Gastroesophageal sphincter (tissue), 4 donors: Measurements from ENCODE around the gene LRP1B. TPM values are rescaled to one million over a fixed set of nuclear protein-coding genes. Genes with fewer than 3 reads are reported as not detected.

Experiments used
- ATAC-seq: fragments of 150-250 bp; one replicate; pipeline ENCODE4 v1.9.1; 2016; ENCODE audit warnings: mild to moderate bottlenecking, moderate library complexity
- H3K27ac ChIP-seq, 4 donors: fragments of 200-600 bp; sonication (generic) in 3 of 4; 1 replicate in 3 of 4; 2 replicates in 1 of 4; pipeline ENCODE4 v1.5.1; 2016 to 2019
- H3K27me3 ChIP-seq: fragments of 200-600 bp; sonication (generic); one replicate; pipeline ENCODE4 v1.5.1; 2019
- H3K36me3 ChIP-seq, 2 donors: fragments of 200-600 bp; sonication (generic); one replicate each; pipeline ENCODE4 v1.5.1; 2019; ENCODE audit warnings: control low read depth in 1 of 2
- H3K4me1 ChIP-seq, 3 donors: fragments of 200-600 bp; sonication (generic); 1 replicate in 2 of 3; 2 replicates in 1 of 3; pipeline ENCODE4 v1.5.1; 2016 to 2019; ENCODE audit warnings: control low read depth in 2 of 3
- H3K4me3 ChIP-seq, 2 donors: fragments of 200-600 bp; sonication (generic); one replicate each; pipeline ENCODE4 v1.5.1; 2019; ENCODE audit warnings: mild to moderate bottlenecking in 1 of 2, moderate library complexity in 1 of 2
- H3K9me3 ChIP-seq, 3 donors: fragments of 200-600 bp; sonication (generic); one replicate each; pipeline ENCODE4 v1.5.1; 2017 to 2019; ENCODE audit warnings: control low read depth in 2 of 3
- EP300 ChIP-seq: sonication (generic); formaldehyde crosslinking; IDR thresholded peaks from one replicate; pipeline ENCODE4 v1.6.1; 2017; ENCODE audit warnings: antibody characterized with exemption, mild to moderate bottlenecking
- POLR2A ChIP-seq, 2 donors: fragments of 450-650 bp; IDR thresholded peaks; one replicate each; pipeline ENCODE4 v1.6.1; 2017; ENCODE audit warnings: antibody characterized with exemption in 2 of 2, mild to moderate bottlenecking in 2 of 2, moderate library complexity in 1 of 2
- POLR2AphosphoS5 ChIP-seq: sonication (generic); formaldehyde crosslinking; IDR thresholded peaks from one replicate; pipeline ENCODE4 v1.6.1; 2017; ENCODE audit warnings: antibody characterized with exemption
- WGBS, 2 donors: methylation state at CpG; one replicate each; pipeline ENCODE4 v1.1.5; 2018; ENCODE audit warnings: low coverage in 1 of 2; 5-methylcytosine and 5-hydroxymethylcytosine counted together
- total RNA-seq, 4 donors: library from RNA; depleted of rRNA; stranded (reverse); fragments of >200 nt; gene quantifications; one replicate each; pipeline ENCODE4 v1.1.0, GENCODE V29; 2016
- TF ChIP-seq, protein P1 (sequence below), 4 experiments: fragments of 200-600 bp in 2 of 4; fragments of 450-650 bp in 2 of 4; sonication (generic) in 1 of 4; IDR thresholded peaks; one replicate each; pipeline ENCODE4 v1.5.1; 2017 to 2019; ENCODE audit warnings: antibody characterized with exemption in 4 of 4, mild to moderate bottlenecking in 2 of 4, moderate library complexity in 2 of 4

The LRP1B gene
- total RNA-seq, 4 donors from 2014 or later: 0.27 to 20.7 (median 3.2) TPM

DNA sequence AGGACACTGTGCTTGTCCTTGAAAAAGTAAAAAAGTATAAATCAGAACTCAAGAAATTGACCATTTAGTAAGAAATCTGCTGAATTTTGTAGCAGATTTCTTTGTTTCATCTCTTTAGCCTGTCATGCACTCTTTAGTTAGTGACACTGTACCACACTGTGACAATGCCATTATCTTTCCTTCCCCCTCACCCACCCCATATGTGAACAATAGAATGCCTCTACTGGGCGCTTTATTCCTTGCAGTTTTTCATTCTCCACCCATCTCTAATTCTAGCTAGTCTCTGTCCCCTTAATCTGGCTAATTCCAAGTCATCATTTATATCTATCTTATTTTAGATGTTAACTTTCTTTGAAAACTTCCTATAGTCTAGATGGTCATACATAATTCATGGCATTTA lies 241.0 kb downstream of the LRP1B start:
- 60 to 88% methylated on average over 1 of the region's 1 CpG for WGBS, 2 donors
- H3K4me3 ChIP-seq: no peak overlapping the region
- no peaks in the 10 kb centered on the region for H3K27me3 ChIP-seq
- no peaks in the 10 kb centered on the region for H3K36me3 ChIP-seq
- H3K9me3 ChIP-seq: no peaks in the 10 kb centered on the region
- TF ChIP-seq, protein P1, sequence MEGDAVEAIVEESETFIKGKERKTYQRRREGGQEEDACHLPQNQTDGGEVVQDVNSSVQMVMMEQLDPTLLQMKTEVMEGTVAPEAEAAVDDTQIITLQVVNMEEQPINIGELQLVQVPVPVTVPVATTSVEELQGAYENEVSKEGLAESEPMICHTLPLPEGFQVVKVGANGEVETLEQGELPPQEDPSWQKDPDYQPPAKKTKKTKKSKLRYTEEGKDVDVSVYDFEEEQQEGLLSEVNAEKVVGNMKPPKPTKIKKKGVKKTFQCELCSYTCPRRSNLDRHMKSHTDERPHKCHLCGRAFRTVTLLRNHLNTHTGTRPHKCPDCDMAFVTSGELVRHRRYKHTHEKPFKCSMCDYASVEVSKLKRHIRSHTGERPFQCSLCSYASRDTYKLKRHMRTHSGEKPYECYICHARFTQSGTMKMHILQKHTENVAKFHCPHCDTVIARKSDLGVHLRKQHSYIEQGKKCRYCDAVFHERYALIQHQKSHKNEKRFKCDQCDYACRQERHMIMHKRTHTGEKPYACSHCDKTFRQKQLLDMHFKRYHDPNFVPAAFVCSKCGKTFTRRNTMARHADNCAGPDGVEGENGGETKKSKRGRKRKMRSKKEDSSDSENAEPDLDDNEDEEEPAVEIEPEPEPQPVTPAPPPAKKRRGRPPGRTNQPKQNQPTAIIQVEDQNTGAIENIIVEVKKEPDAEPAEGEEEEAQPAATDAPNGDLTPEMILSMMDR (IDR thresholded peaks at IDR 0.05): no peak
- TF ChIP-seq EP300 (no peak), POLR2AphosphoS5 (no peak), POLR2A (IDR thresholded peaks at IDR 0.05) (no peak)
- no peaks in the 10 kb centered on the region for H3K4me1 ChIP-seq
- no peak for ATAC-seq
- H3K27ac ChIP-seq: no peak overlapping the region

DNA sequence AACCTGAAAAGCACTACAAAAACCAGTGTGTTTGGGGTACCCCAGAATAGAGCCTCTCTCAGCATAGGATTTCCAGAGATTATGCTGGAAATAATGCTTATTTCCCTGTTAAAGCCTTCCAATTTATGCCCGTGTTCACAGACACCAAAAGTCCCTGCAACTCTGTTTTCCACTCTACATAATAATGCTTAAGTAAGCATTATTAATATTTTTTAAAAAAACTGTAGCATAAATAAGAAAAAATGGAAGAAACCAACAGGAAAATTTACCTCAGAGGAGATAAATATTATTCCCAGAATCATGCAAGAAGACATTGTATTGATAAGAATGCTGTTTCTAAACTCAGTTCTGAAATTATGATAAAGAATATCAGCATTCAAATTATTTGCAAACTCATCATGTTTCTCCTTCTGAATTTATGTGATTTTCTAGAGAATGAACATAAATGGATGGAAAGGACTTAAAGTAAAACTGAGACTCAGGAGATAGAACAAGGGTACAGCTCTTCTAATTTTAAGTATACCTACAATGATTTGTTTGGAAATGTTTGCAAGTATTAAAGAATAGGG lies 241.7 kb downstream of the LRP1B start:
- no peak for ATAC-seq
- TF ChIP-seq EP300: no peak
- TF ChIP-seq, protein P1 (IDR thresholded peaks at IDR 0.05): no peak
- TF ChIP-seq POLR2AphosphoS5: no peak
- TF ChIP-seq POLR2A (IDR thresholded peaks at IDR 0.05): no peak
- Histone ChIP-seq H3K36me3 (no peaks in the 10 kb centered on the region), H3K4me1 (no peaks in the 10 kb centered on the region), H3K27me3 (no peaks in the 10 kb centered on the region), H3K9me3 (no peaks in the 10 kb centered on the region), H3K4me3 (no peak overlapping the region), H3K27ac (no peak overlapping the region)
- 75 to 100% methylated on average over 1 of the region's 1 CpG for WGBS, 2 donors

DNA sequence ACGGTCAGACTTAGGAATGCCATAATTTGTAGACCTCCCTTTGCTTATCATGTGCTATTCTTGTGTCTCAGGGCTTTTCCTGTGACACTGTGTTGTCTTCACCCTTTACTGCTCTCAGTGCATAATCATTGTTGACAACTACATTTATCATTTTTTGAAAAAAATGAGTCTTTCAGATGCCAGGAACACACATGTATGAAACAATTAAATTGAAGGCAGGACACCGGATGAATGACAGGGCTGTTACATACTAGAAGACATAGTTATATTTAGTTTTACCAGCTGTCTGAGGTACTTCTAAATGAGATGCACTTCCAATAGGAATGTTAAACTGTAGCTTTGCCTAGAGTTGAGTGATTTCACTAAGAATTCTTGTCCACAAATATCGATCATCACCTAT lies 243.5 kb downstream of the LRP1B start:
- H3K4me3 ChIP-seq: no peak overlapping the region
- no peaks in the 10 kb centered on the region for H3K27me3 ChIP-seq
- TF ChIP-seq EP300 (no peak), POLR2A (IDR thresholded peaks at IDR 0.05) (no peak), POLR2AphosphoS5 (no peak)
- TF ChIP-seq, protein P1 (IDR thresholded peaks at IDR 0.05): no peak
- no peaks in the 10 kb centered on the region for H3K4me1 ChIP-seq
- H3K27ac ChIP-seq: no peak overlapping the region
- no peak for ATAC-seq
- no peaks in the 10 kb centered on the region for H3K36me3 ChIP-seq
- WGBS, 2 donors: 67 to 85% methylated on average over 1 to 2 of the region's 3 CpGs
- no peaks in the 10 kb centered on the region for H3K9me3 ChIP-seq

DNA sequence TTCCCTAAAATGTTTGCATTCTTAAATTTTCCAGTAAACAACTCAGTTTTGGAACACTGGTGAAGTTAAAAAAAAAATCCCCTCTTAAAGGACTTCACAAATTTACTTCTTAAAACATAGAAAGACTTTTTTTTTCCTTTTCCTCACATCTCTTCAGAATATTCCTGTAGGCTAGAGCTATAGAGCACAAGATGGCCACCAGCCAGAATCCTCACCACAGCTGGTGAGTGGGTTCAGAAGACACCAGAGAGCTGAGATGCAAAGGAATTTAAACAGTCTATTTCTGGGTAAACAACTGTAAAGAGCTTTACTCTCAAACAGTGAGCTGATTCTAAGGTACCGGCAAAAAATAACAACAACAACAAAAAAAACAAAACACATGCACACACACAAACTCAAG lies 252.8 kb downstream of the LRP1B start:
- H3K36me3 ChIP-seq: no peaks in the 10 kb centered on the region
- H3K4me3 ChIP-seq: no peak overlapping the region
- no peaks in the 10 kb centered on the region for H3K9me3 ChIP-seq
- no peak for TF ChIP-seq POLR2AphosphoS5
- no peak for TF ChIP-seq POLR2A (IDR thresholded peaks at IDR 0.05)
- TF ChIP-seq, protein P1 (IDR thresholded peaks at IDR 0.05): no peak
- no peak for TF ChIP-seq EP300
- ATAC-seq: no peak
- WGBS, 2 donors: 86% methylated on average over 1 of the region's 1 CpG; no CpG with 5 or more reads in 1 of the 2 donors
- H3K27ac ChIP-seq: no peak overlapping the region
- no peaks in the 10 kb centered on the region for H3K4me1 ChIP-seq
- no peaks in the 10 kb centered on the region for H3K27me3 ChIP-seq

DNA sequence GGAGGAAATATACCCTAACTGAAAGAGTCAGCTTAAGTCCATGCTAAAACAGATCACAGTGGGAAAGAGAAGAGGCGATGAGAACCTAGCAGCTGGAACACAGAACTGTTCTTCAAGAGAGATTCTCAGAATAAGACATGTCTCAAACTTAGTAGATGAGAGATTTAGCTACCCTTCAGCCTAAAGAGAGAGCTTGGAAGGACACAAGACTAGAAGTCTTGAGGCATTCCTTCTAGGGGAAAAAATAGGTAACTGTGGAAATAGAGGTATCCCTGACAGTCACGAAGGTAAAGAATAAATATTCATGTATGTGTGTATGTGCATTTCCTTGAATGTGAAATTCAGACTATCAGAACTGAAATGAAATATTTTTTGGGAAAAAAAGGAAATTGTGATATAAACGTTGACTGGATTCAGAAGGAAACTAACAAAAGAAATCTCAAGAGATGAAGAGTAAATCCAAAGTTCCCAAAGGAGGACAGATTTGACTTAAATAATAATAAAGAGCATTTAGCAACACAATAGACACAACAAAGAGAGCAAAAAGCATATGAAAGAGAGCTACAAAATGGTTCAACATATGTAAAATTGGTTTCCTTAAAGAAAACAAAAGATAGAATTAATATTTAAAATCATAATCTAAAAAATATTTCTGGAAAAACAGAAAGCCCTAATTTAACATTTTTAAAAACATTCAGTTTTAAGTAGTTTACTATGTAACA lies 258.7 kb downstream of the LRP1B start:
- WGBS, 2 donors: 71 to 80% methylated on average over 1 to 3 of the region's 3 CpGs
- Histone ChIP-seq H3K27ac (no peak overlapping the region), H3K27me3 (no peaks in the 10 kb centered on the region), H3K4me1 (no peaks in the 10 kb centered on the region), H3K9me3 (no peaks in the 10 kb centered on the region), H3K36me3 (no peaks in the 10 kb centered on the region), H3K4me3 (no peak overlapping the region)
- no peak for TF ChIP-seq POLR2A (IDR thresholded peaks at IDR 0.05)
- TF ChIP-seq EP300: no peak
- TF ChIP-seq, protein P1 (IDR thresholded peaks at IDR 0.05): no peak
- no peak for TF ChIP-seq POLR2AphosphoS5
- no peak for ATAC-seq
